HG03066 (cell line): ENCODE measurements around the gene SLC49A3.
"Not testable (repeated sequence)": the region's sequence is repeated elsewhere in the genome, so short reads cannot be mapped to it uniquely, and the experiment has no call there.

ENCODE experiments used
- ATAC-seq: cut with Tn5 transposase; IDR thresholded peaks from one replicate; pipeline ENCODE4 v1.9.1; 2021; ENCODE audit warnings: low read depth; ENCODE audit not compliant: unreplicated experiment

Gene SLC49A3

DNA sequence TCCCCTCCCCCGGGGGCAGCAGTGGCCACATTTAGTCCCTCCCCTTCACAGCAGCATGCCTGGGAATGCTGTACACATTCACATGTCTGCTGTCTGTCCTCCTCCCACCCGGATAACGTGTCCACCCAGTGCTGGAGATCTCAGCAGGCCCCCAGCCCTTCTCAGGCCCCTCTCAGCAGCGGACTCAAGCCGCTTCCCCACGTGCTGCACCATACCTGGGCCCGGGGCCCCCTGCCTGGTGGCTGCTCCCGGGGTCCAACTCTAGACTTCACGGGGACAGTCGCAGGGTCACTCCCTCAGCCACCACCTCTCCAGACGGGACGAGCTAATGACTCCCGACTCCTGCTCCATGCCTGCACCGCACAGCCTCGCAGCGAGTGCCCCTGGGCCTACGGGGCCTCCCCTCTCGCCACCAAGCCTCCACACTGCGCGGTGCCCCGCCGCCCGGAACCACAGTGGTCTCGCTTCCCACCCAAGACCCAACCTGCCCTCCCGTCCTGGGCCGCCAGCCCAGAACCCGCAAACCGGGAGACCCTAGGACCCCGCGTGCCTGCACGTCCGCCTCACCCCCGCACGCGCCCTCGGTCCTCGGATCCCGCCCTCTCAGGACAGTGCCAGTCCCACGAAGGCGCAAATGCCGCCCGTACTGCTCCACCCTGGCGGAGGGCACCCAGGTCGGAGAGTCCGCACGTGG lies 15.4 kb upstream of the SLC49A3 start:
- no peak for ATAC-seq

DNA sequence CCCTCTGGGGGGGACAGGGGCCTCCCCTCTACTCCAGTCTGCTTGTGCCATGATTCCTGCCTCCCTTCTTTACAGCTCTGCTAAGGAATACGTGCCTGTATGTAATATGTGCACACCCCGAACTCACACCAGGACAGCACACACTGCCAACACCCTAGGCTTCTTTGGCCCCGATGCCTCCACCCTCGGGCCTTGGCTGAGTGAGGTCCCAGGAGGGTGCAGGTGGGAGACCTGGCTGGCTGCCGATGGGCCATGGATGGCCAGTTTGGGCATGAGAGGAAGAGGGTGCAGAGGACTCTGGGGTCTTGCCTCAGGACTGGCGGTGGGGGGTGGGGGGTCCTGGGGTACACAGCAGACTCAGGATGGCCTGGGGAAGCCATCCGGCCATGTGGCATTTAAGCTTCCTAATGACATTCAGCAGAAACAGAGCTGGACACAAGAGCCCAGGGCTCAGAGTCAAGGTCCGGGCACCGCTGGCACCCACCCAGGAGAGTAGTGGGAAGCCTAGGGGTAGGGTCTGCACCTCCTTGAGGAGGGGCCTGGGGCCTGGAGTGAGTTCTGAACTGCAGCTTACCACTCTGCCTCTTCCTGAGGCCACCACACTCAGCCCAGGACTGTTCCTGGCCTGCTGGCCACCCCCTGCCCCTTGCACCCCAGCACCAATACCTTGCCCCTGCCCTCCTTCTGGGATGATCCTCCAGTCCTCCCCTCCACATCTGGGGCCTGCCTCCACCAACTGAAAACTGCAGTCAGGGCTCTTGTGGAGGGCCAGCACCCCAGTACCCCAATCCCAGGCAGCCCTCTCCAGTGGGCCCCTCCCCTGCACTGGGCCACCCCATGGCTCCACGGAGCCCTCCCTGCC lies 14.6 kb upstream of the SLC49A3 start:
- no peak for ATAC-seq

DNA sequence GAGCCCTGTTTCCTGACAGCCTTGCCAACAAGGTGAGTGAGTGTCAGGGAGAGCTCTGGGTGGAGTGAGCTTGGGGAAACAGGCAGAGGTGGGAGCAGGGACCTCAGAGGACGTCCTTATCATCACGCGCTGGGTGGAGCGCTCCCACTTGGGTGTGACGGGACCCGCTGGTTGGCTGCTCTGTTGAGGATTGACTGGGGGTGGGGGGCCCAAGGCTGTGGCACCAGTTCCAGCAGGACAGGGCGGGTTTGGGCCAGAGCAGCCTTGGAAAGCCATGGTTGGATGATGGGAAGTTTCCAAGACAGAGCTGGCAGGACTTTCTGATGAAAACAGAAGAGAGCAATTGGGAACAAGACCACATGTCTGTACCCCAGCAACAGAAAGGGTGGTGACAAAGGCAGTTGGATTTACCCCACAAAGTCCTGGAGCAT lies 13.7 kb upstream of the SLC49A3 start:
- ATAC-seq, result no peak

DNA sequence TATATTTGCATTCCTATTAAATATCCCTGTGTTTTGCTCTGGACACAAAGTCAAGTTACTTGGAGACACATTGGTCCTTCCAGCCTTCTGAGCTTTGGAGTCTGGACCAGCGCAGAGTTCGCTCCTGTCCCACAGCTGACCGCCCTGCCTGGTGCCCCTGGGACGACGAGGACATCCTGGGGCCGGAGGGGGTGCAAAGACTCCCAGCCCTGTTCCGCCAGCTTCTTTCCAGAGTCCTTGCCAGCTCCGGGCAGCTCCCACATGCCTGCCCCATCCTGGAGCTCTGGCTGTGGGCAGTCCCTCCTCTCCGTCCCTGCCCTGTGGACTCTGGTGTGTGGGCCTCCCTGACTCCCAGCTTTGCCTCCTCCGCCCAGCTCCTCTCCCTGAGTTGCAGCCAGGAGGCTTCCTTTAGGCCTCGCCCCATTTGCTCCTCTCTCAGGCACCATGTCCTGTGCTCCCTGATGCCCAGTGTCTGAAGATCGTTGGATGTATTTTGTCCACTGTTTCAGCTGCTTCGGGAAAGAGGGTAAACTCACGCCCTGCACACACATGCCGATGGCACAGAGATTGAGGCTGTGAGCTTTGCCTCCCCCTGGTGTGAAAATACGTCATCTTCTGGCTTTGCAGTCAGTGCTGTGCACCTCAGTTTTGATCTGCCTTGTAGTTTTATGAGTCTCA lies 11.8 kb upstream of the SLC49A3 start:
- no peak for ATAC-seq

DNA sequence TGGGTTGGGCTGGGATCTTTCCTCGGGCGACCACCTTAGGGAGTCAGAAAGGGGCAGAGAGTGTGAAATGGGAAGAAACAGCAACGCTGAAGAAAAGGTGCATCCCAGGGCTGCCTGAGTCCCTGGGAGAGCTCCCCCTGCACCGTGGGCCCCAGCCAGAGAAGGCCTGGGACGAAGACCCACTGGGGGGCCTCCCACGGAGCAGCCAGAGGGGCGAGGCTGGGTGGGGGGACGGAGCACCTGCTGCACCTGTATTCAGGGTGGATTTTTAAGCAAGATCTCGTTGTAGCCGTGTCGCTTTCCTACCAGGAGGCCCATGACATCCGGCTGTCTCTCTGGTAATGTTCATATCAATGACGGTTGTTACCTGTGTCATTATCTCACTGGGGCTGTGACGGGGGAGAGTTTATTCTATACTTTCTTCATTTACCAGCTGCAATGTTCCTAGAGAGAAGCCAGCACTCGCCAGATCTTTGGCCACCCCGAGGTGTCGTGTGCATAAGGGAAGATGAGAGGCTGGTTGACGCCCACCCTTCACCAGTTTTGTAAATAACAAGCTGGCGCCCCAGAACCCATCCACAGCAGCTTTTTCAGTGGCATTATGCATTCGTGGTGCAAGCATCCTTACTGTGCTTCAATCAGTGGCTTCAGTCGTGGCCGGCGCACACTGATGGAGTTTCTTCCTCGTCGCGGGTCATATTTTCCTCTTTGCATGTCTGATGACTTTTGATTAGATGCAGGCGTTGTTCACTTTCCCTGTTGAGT lies 11.0 kb upstream of the SLC49A3 start:
- ATAC-seq, result no peak

DNA sequence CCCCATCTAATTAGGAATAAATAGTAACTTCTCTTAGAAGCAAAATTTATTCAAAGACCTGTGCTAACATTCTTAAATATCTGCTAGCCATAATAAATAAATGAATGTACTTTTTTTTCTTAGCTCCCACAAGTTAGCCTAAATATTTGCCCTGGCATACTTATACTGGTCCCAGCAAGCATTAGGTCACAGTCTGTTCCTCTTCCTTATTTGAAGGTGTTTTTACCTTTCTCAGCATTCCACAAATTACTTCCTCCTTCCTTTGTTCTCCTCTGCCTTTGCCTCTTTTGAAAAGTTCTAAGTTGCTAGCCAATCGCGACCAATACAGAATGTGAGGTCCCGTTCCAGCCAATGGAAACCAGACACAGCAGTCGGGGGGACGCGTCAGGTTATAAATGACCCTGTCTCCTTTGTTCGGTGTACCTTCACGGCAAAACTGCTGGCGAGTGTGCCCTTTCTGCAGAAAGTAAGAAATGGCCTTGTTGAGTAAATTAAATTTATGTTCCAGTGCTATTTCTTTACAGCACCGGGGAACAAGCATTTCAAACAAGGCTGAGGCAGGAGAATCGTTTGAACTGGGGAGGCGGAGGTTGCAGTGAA lies 5.5 kb upstream of the SLC49A3 start:
- ATAC-seq, result not testable (repeated sequence)

DNA sequence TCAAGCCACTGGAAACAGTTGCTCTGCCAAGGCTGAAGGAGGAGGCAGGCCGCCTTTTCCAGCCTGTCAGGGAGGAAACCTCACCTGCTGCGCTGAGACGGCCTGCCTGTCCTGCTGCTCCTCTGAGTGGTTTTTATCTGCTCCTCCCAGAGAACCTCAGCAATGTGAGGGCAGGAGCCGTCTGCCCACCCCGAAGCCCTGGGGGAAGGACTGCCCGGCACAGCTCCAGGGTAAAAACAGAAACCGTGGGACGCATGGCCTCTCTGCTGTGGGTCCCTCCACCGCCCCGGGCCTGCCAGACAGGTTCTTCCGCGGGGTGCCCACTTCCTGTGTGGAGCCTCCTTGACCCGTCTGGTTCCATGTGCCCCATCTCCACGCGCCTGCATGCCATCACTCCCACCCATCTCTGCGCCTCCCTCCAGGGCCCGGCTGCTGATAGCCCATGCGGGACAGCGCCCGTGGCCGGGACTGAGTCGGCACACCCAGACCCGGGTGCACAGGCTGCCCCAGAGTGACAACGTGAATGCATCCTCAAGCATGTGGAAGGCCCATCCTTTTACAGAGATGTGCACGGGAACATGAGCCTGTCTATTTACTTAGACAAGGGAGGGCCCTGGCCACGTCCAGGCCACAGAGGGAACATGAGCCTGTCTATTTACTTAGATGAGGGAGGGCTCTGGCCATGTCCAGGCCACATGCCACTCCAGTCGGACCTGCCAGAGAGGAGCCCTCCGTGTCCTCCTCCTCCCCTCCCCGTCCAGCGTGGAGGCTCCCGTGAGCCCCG lies 4.0 kb upstream of the SLC49A3 start:
- ATAC-seq, result no peak

DNA sequence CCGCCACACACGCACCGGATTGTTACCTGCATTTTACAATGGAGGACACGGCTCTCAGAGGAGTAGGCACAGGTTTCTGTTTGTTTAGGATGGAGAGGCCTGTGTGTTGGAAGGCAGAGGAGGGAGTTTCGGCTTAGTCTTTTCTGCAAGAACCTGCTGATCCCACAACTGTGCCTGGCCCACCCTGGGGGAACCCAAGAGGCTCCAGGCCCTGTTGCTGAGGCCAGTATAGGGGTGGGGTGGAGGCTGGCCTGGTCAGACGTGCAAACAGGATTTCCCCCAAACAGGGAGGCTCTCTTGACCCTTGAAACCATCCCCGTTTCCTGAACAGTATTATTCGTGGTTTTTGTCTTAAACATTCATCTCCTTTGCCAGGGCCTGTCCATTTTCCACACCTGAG lies 772 bp upstream of the SLC49A3 start:
- ATAC-seq, result no peak

DNA sequence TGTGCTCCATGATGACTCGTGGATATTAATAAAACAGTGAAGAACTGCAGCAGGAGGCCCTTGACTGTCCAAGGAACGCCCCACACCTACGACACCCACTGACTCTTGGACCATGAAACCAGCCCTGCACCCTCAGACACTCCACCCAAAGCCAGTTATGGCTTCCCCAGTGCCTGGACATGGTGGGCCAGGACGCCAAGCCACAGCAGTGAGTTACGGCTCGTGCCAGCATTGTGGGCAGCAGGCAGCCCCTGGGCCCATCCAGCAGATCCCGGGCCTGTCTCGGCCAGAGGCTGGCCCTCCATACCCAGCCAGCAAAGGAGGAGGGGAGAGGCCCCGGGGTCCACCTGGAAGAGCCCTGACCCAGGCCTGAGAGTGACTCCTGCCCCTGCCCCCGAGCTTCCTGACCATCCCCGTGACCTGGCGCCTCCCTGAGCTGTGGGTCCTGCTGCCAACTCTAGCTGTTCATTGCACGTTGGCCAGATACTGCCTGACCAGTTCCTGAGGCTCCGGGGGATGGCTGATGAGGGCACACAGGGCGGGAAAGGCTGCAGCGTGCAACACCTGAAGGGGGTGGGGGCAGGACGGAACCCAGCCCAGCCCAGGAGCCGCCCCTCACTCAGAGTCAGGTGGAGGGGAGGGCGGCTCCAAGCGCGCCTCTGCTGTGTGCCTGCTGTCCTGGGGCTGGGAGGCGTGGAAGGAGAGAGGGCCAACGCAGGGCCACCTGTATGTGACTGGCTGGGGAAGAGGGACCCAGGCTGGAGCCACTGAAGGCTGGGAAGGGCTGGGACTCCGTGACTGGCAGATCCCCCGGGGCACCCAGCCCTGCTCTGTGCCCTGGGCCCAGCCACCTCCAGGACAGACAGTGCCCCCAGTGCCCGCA lies 739 bp downstream of the SLC49A3 start:
- ATAC-seq, result no peak

DNA sequence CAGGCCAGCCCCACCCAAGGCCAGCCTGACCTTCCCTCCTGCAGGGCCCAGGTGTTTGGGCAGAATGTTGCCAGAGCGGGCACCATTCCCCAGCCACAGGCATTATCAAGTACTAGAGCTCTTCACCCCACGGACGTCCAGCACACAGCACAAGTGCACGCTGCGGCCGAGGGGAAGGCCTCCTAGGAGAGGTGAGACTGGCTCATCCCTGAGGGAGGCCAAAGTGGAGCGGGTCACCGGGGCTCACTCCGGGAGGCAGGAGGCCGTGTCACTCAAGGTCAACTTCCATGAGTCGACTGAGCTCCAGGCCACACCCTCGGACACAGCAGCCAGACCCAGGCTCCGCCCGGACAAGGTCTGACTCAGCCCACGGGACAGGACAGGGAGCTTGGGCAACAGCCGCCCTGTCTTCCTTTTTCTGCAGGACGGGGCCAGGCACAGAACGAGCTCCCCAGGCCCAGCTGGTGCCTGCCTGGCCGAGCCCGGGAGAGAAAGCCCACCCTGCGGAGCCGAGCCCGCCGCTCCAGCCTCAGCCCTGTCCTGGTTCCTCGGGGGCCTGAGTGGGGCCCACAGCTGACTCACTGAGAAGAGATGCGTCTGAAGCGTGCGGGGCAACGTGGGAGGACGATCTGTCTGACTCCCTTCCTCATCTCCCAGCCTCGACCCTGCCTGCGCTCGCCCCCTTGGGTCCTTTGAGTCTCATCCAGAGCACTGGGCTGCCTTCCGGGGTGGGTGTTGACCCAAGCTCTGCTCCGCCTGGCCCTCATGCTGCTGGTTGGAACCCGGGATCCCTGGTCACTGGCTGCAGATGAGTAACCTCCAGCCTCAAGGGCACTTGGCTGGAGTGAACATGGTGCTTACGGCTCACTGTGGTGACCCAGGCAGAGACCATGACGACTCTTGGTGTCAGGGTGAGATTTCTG lies 1.6 kb downstream of the SLC49A3 start:
- no peak for ATAC-seq

DNA sequence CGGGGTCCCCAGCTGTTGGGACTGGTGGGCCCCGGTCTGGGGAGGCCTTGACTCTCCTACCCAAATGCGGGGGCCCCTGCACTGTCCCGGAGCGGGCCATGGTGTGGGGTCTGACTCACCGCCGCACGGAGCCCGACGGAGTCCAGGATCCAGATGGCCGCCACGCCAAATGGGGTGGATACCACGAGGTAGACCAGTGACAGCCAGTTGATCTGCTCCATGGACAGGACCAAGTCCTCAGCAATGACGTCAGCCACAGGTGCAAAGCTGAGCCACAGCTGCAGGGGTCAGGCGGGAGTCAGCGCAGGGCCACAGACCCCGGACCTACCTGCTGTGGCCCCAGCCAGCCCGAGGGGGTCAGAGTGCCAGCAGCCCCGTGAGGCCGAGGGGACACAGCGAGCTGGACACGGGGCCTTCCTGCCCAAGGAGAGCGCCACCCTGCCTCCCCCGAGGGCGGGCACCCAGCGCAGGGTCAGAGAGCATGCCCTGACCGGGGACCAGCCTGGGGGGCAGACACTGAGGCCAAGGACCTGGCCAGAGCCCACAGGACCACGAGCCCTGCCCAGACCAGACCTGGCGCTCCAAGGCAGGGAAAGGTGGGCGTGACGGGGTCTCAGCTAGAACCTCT lies 2.4 kb downstream of the SLC49A3 start:
- no peak for ATAC-seq

DNA sequence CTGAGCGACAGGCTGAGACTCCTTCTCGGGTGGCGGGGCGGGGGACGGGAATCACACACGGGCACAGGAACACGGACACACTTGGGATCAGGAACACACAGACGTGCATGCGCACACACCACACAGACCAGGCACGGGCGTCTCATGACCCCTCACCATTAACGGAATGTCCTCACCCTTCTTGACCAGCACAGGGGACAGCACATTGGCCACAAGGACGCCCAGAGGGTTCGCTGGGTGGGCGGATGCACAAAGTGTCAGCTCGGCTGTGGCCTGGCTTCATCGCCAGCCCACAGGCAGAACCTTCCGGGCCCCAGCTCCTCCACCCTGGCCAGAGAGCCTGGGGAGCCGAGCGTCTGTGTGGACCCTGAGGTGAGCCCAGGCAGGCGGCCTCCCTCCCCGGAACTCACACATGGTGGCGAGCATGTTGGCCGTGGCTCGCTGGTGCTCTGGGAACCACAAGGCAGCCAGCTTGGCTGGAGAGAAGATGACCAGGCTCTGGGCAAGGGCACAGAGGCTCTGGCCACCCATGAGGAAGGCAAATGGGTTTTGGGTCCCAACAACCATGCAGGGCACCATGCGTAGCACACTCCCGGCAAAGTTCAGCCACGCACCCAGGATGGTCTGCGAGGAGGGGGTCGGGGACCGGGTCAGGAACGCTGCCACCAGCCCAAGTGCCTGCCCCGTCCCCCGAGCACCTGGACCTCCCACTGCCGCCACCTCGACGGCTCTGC lies 3.1 kb downstream of the SLC49A3 start:
- no peak for ATAC-seq

DNA sequence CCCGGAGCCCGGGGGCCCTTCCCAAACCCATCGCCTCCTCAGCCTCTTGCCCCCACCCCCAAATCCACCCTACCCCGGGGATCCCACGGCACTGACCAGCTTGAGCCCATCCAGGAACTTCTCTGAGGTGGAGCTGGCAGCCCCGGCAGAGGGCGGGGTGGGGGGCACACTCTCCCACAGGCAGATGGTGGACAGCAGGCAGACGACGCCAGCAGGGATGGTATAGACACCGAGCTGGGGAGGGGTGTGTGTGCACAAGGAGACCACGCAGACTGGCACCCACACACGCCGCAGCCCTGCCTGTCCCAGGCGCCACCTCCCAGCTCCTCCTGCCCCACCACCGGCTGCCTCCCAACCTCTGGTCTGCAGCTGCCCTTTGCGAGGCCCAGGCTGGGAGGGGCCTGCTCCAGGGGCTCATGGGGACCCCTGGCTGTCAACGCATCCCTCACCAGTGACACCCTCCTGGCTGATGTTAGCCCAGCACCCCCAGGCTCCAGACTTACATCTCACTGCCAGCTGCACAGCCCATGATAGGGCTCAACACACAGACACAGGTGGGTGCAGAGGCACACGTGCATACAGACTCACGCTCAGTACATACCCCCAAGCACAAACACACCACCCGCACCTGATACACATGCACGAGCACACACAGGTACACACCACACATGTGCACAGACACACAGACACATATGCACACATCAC lies 4.2 kb downstream of the SLC49A3 start:
- ATAC-seq, result no peak

DNA sequence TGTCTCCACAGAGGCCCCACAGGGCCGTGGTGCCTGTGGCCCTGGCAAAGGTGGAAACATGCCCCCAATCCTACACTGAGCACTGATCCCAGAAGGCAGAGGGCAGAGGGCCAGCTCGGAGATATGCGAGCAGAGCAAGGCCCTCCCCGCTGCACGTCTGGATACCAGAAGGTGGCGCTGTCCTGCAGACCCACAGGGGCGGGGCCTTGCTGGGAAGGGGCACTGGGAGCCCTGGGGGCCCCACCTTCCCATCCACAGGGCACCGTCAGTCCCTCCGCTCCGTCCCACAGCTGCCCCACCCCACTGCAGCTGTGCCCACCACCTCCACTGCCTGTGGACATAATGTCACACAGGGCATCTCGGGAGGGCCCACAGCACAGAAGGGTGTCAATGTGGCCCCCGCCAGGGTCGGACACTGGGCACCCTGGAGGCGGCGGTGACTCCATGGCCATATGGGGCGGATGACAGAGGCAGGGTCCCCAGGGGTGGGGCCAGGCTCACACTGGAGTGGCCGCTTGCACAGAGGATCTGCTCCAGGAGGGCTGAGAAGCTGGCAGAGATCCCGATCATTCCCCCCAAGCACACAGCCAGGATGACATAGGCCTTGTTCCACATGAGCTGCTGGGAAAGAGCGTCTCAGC lies 4.8 kb downstream of the SLC49A3 start:
- ATAC-seq, result no peak

DNA sequence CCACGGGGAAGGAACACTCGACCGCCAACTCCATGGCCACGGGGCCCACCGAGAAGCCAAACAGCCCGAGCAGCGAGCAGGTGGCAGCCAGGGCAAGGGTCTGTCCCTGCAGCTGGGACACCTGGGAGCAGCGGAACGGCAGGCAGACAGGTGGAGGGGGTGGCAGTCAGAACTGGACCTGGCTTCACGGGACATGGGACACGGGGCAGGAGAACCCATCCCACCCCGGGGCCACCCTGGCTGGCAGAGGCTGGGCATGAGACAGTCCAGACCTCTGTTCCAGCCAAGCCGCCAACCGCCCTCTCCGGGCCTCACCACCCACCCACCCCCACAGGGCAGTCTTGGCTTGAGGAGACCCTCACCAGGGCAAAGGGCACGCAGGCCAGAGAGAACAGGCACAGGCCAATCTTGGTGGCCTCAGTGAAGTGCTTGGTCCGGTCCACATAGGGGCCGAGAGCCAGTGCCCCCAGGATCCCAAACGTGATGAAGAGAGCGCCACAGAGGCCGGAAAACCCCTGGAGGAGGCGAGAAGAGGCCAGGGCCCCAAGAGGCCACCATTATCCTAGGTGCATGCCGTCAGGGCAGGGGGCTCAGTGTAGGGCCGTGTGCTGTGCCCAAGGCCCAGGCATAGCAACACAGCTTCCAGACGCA lies 5.6 kb downstream of the SLC49A3 start:
- no peak for ATAC-seq
